HFF-Myc (cell line): ENCODE data around the gene NDRG2.
"Not testable (repeated sequence)": the region's sequence is repeated elsewhere in the genome, so short reads cannot be mapped to it uniquely, and the experiment has no call there.

Source experiments
- DNase-seq: peaks from one replicate; pipeline ENCODE4 v3.0.0-alpha.2; 2011; ENCODE audit warnings: low read depth; ENCODE audit errors: extremely low read depth
- H3K4me3 ChIP-seq: replicated peaks from 2 replicates; pipeline ENCODE4 v1.5.1; 2011; ENCODE audit warnings: low read depth, mild to moderate bottlenecking, control low read depth, low read length
- TF ChIP-seq, protein P1 (sequence below): IDR thresholded peaks from 2 replicates; pipeline ENCODE4 v1.5.1; 2012; ENCODE audit warnings: mild to moderate bottlenecking, low read depth, low read length, control low read depth; ENCODE audit errors: missing control alignments

NDRG2 gene

DNA sequence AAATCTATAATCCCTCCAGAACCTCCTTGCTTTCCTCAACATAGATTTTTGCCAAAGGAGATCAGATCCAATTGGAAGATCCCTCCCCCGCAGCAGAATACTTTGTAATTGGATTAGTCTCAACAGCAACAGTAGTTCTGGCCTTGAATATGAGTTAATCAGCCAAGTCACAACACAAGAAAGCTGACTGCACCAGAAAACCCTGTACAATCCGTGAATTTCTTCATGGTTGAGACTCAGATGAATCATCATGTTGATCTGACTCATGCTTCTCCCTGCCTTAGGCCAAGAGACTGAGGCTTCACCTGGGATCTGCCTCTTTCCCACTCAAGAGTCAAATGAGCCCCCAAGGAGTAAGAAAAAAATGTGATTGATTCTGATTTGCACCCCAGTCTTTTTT is 38.0 kb downstream of the NDRG2 start:
- DNase-seq, result peak; percentile 67
- no peak overlapping the region for H3K4me3 ChIP-seq
- TF ChIP-seq, protein P1, sequence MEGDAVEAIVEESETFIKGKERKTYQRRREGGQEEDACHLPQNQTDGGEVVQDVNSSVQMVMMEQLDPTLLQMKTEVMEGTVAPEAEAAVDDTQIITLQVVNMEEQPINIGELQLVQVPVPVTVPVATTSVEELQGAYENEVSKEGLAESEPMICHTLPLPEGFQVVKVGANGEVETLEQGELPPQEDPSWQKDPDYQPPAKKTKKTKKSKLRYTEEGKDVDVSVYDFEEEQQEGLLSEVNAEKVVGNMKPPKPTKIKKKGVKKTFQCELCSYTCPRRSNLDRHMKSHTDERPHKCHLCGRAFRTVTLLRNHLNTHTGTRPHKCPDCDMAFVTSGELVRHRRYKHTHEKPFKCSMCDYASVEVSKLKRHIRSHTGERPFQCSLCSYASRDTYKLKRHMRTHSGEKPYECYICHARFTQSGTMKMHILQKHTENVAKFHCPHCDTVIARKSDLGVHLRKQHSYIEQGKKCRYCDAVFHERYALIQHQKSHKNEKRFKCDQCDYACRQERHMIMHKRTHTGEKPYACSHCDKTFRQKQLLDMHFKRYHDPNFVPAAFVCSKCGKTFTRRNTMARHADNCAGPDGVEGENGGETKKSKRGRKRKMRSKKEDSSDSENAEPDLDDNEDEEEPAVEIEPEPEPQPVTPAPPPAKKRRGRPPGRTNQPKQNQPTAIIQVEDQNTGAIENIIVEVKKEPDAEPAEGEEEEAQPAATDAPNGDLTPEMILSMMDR, result no peak

DNA sequence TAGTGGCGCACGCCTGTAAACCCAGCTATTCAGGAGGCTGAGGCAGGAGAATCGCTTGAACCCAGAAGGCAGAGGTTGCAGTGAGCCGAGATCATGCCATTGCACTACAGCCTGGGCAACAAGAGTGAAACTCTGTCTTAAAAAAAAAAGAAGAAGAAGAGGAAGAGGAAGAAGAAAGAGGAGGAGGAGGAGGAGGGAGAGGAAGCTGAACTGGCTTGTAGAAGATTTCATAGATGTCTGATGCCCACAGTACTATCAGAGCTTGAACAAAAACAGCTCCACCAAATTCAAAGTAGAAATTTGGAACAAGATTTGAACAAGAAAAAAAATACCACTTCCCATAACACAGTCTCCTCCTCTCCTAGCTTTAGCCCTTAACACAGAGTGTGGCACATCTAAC is 39.2 kb downstream of the NDRG2 start:
- not testable (repeated sequence) for DNase-seq, H3K4me3 ChIP-seq

DNA sequence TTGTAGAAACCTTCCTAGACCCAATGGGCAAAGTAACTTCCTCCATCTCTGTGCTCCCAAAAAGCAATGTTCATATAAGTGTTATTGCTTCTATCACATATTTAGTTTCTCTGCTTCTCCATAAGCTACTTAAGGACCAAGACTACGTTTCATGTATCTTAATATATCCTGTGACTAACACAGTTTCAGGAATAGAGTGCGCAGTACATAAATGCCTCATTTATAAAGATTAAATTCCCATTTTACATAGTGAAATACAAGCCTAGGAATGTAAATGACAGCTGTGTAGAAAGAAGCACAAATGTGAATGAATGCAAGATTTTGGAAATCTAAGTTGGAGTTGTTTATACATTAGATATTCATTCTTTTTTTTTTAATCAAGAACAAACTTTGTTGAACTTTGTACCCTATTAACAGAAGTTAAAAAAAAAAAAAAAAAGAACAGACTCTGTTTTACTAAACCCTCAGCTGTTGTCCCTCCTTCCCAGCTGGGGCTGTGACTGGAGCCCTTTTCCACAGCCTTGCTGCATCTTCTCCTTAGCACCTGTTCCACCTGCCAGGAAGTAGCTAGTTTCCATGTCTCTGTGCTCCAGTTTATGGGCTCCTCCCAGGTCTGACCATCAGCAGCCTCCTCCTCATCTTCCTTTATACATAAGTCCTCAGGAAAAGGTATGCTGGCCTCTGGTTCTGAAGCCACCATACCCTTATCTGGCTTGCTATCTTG is 42.1 kb downstream of the NDRG2 start:
- DNase-seq, result no peak
- H3K4me3 ChIP-seq, result no peak overlapping the region
- TF ChIP-seq, protein P1, result no peak

DNA sequence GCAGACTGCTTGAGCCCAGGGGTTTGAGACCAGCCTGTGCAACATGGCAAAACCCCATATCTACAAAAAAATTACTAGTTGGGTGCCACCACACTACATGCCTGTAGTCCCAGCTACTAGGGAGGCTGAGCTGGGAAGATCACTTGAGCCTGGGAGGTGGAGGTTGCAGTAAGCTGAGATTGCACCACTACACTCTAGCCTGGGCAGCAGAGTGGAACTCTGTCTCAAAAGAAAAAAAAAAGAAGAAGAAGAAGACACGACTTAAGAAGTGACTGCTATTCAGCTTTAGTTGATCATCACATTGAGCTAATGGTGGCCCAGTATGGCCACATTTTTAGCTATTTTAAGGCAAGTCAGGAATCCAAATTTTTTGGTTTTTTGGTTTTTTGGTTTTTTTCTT is 44.0 kb downstream of the NDRG2 start:
- TF ChIP-seq, protein P1, result no peak
- no peak overlapping the region for H3K4me3 ChIP-seq
- DNase-seq, result no peak

DNA sequence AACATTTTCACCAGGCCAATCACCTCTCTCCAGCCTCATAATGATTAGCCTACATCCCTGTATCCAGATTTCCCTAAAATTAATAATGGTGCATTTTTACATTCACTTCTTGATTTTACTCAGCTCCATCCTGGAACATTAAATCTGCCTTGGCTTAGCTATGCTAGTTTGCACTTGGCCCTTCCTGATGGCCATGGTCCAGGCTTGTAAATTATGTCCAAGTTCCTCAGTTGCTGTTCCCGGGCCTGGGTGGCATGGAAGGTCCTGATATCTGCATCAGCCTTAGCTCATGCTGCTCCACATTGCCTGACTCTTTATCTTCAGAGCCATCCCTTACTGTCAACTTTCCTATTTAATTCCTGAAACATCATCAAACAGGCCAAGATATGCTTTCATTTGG is 46.2 kb downstream of the NDRG2 start:
- TF ChIP-seq, protein P1, result no peak
- no peak for DNase-seq
- no peak overlapping the region for H3K4me3 ChIP-seq

DNA sequence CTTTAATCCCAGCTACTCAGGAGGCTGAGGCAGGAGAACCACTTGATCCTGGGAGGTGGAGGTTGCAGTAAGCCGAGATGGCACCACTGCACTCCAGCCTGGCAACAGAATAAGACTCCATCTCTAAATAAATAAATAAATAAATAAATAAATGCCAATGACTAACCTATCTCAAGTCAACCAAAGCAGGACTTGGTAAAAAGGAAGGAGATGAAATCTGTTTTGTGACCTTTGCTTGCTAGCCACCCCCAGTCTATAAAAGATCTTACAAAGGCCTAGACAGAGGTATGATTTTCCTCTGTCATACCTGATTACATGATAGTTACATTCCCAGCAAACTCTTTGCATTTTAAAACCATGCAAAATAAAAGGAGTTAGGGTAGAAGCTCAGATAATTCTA is 48.6 kb downstream of the NDRG2 start:
- H3K4me3 ChIP-seq, result no peak overlapping the region
- TF ChIP-seq, protein P1, result no peak
- no peak for DNase-seq

DNA sequence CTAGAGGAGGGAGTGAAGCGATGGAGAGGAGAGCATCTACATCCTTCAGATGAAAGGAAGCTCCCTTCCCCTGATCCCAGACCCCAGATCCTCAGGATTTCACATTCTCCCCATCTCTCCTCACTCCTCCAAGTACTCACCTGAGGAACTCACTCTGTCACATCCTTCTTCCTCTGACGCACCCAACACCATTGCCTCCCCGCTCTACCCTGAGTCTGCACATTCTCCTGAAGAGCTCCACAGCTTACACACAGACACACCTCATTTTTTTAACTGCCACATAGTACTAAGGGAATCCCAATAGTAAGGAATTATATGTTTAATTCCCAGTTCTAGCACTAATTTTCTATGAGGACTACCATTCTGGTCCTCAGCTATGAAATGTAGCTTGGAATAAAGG is 51.4 kb downstream of the NDRG2 start:
- TF ChIP-seq, protein P1, result no peak
- H3K4me3 ChIP-seq, result no peak overlapping the region
- DNase-seq, result no peak
